EL (cell line): ENCODE data around the gene USP17L17.
"Not testable (repeated sequence)": the region's sequence is repeated elsewhere in the genome, so short reads cannot be mapped to it uniquely, and the experiment has no call there.

Source experiments
- DNase-seq: peaks from one replicate; pipeline ENCODE4 v3.0.0-alpha.2; 2016

The USP17L17 gene, protein sequence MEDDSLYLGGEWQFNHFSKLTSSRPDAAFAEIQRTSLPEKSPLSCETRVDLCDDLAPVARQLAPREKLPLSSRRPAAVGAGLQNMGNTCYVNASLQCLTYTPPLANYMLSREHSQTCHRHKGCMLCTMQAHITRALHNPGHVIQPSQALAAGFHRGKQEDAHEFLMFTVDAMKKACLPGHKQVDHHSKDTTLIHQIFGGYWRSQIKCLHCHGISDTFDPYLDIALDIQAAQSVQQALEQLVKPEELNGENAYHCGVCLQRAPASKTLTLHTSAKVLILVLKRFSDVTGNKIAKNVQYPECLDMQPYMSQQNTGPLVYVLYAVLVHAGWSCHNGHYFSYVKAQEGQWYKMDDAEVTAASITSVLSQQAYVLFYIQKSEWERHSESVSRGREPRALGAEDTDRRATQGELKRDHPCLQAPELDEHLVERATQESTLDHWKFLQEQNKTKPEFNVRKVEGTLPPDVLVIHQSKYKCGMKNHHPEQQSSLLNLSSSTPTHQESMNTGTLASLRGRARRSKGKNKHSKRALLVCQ

DNA sequence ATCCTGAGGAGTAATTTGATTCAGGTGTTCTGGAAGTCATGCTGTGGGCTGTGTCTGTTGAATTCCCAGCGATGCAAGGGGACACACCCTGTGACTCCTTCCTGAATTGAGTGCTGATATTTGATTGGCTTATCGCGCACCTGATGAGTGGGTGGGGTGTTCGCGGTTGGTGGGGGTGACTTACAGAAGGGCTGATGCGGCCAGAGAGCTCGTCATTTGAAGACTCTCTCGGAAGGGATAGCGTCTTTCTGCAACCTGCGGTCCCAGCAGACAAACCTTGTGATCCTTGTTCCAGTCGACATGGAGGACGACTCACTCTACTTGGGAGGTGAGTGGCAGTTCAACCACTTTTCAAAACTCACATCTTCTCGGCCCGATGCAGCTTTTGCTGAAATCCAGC lies at the start of gene USP17L17:
USP17L17 (plus strand) TSS at position 301 of the 400 bp plus-strand sequence; CDS start at position 301, 0 bp downstream.
- DNase-seq: not testable (repeated sequence)

DNA sequence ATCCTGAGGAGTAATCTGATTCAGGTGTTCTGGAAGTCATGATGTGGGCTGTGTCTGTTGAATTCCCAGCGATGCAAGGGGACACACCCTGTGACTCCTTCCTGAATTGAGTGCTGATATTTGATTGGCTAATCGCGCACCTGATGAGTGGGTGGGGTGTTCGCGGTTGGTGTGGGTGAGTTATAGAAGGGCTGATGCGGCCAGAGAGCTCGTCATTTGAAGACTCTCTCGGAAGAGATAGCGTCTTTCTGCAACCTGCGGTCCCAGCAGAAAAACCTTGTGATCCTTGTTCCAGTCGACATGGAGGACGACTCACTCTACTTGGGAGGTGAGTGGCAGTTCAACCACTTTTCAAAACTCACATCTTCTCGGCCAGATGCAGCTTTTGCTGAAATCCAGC lies 33.3 kb upstream of the USP17L17 start, which contains the start of gene USP17L10:
USP17L10 (plus strand) TSS at position 301 of the 400 bp plus-strand sequence; CDS start at position 301, 0 bp downstream.
- not testable (repeated sequence) for DNase-seq

DNA sequence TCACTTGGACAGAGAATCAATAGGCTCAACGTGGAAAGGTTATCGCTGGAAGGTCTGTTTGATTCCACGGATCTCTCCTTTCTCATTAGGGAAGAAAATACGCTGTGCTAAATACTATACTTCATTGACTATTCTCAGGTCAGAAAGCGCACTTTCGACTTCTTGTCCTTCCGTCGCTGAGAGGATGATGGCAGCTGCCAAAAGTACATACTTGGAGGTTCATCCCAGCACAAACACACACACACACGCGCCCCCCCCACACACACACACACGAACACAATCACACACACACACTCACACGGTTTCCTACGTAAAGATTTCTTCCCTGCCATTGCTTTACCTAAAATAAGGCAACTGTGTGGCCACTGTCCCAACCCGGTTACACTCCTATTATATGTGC lies 29.0 kb upstream of the USP17L17 start:
- DNase-seq: not testable (repeated sequence)

DNA sequence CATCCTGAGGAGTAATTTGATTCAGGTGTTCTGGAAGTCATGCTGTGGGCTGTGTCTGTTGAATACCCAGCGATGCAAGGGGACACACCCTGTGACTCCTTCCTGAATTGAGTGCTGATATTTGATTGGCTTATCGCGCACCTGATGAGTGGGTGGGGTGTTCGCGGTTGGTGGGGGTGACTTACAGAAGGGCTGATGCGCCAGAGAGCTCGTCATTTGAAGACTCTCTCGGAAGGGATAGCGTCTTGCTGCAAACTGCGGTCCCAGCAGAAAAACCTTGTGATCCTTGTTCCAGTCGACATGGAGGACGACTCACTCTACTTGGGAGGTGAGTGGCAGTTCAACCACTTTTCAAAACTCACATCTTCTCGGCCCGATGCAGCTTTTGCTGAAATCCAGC lies 28.6 kb upstream of the USP17L17 start, which contains the start of gene USP17L11:
USP17L11 (plus strand) TSS at position 301 of the 400 bp plus-strand sequence; CDS start at position 301, 0 bp downstream.
- not testable (repeated sequence) for DNase-seq

DNA sequence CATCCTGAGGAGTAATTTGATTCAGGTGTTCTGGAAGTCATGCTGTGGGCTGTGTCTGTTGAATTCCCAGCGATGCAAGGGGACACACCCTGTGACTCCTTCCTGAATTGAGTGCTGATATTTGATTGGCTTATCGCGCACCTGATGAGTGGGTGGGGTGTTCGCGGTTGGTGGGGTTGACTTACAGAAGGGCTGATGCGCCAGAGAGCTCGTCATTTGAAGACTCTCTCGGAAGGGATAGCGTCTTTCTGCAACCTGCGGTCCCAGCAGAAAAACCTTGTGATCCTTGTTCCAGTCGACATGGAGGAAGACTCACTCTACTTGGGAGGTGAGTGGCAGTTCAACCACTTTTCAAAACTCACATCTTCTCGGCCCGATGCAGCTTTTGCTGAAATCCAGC lies 23.8 kb upstream of the USP17L17 start, which contains the start of gene USP17L12:
USP17L12 (plus strand) TSS at position 301 of the 400 bp plus-strand sequence; CDS start at position 301, 0 bp downstream.
- DNase-seq: not testable (repeated sequence)

DNA sequence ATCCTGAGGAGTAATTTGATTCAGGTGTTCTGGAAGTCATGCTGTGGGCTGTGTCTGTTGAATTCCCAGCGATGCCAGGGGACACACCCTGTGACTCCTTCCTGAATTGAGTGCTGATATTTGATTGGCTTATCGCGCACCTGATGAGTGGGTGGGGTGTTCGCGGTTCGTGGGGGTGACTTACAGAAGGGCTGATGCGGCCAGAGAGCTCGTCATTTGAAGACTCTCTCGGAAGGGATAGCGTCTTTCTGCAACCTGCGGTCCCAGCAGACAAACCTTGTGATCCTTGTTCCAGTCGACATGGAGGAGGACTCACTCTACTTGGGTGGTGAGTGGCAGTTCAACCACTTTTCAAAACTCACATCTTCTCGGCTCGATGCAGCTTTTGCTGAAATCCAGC lies 19.1 kb upstream of the USP17L17 start, which contains the start of gene USP17L13:
USP17L13 (plus strand) TSS at position 301 of the 400 bp plus-strand sequence; CDS start at position 301, 0 bp downstream.
- not testable (repeated sequence) for DNase-seq

DNA sequence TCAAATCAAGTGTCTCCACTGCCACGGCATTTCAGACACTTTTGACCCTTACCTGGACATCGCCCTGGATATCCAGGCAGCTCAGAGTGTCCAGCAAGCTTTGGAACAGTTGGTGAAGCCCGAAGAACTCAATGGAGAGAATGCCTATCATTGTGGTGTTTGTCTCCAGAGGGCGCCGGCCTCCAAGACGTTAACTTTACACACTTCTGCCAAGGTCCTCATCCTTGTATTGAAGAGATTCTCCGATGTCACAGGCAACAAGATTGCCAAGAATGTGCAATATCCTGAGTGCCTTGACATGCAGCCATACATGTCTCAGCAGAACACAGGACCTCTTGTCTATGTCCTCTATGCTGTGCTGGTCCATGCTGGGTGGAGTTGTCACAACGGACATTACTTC lies 13.4 kb upstream of the USP17L17 start:
- not testable (repeated sequence) for DNase-seq

DNA sequence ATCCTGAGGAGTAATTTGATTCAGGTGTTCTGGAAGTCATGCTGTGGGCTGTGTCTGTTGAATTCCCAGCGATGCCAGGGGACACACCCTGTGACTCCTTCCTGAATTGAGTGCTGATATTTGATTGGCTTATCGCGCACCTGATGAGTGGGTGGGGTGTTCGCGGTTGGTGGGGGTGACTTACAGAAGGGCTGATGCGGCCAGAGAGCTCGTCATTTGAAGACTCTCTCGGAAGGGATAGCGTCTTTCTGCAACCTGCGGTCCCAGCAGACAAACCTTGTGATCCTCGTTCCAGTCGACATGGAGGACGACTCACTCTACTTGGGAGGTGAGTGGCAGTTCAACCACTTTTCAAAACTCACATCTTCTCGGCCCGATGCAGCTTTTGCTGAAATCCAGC lies 9.6 kb upstream of the USP17L17 start, which contains the start of gene USP17L15:
USP17L15 (plus strand) TSS at position 301 of the 400 bp plus-strand sequence; CDS start at position 301, 0 bp downstream.
- DNase-seq: not testable (repeated sequence)

DNA sequence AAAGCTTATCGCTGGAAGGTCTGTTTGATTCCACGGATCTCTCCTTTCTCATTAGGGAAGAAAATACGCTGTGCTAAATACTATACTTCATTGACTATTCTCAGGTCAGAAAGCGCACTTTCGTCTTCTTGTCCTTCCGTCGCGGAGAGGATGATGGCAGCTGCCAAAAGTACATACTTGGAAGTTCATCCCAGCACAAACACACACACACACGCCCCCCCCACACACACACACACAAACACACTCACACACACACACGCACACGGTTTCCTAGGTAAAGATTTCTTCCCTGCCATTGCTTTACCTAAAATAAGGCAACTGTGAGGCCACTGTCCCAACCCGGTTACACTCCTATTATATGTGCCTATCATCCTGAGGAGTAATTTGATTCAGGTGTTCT lies 5.2 kb upstream of the USP17L17 start:
- not testable (repeated sequence) for DNase-seq

DNA sequence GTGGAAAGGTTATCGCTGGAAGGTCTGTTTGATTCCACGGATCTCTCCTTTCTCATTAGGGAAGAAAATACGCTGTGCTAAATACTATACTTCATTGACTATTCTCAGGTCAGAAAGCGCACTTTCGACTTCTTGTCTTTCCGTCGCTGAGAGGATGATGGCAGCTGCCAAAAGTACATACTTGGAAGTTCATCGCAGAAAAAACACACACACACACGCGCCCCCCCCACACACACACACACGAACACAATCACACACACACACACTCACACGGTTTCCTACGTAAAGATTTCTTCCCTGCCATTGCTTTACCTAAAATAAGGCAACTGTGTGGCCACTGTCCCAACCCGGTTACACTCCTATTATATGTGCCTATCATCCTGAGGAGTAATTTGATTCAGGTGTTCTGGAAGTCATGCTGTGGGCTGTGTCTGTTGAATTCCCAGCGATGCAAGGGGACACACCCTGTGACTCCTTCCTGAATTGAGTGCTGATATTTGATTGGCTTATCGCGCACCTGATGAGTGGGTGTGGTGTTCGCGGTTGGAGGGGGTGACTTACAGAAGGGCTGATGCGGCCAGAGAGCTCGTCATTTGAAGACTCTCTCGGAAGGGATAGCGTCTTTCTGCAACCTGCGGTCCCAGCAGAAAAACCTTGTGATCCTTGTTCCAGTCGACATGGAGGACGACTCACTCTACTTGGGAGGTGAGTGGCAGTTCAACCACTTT lies 4.4 kb downstream of the USP17L17 start, which contains the start of gene USP17L18:
USP17L18 (plus strand) TSS at position 678 of the 728 bp plus-strand sequence; CDS start at position 678, 0 bp downstream.
- not testable (repeated sequence) for DNase-seq

DNA sequence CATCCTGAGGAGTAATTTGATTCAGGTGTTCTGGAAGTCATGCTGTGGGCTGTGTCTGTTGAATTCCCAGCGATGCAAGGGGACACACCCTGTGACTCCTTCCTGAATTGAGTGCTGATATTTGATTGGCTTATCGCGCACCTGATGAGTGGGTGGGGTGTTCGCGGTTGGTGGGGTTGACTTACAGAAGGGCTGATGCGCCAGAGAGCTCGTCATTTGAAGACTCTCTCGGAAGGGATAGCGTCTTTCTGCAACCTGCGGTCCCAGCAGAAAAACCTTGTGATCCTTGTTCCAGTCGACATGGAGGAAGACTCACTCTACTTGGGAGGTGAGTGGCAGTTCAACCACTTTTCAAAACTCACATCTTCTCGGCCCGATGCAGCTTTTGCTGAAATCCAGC lies 9.4 kb downstream of the USP17L17 start, which contains the start of gene USP17L19:
USP17L19 (plus strand) TSS at position 301 of the 400 bp plus-strand sequence; CDS start at position 301, 0 bp downstream.
- DNase-seq: not testable (repeated sequence)

DNA sequence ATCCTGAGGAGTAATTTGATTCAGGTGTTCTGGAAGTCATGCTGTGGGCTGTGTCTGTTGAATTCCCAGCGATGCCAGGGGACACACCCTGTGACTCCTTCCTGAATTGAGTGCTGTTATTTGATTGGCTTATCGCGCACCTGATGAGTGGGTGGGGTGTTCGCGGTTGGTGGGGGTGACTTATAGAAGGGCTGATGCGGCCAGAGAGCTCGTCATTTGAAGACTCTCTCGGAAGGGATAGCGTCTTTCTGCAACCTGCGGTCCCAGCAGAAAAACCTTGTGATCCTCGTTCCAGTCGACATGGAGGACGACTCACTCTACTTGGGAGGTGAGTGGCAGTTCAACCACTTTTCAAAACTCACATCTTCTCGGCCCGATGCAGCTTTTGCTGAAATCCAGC lies 14.1 kb downstream of the USP17L17 start, which contains the start of gene USP17L20:
USP17L20 (plus strand) TSS at position 301 of the 400 bp plus-strand sequence; CDS start at position 301, 0 bp downstream.
- DNase-seq: not testable (repeated sequence)

DNA sequence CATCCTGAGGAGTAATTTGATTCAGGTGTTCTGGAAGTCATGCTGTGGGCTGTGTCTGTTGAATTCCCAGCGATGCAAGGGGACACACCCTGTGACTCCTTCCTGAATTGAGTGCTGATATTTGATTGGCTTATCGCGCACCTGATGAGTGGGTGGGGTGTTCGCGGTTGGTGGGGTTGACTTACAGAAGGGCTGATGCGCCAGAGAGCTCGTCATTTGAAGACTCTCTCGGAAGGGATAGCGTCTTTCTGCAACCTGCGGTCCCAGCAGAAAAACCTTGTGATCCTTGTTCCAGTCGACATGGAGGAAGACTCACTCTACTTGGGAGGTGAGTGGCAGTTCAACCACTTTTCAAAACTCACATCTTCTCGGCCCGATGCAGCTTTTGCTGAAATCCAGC lies 18.9 kb downstream of the USP17L17 start, which contains the start of gene USP17L21:
USP17L21 (plus strand) TSS at position 301 of the 400 bp plus-strand sequence; CDS start at position 301, 0 bp downstream.
- DNase-seq: not testable (repeated sequence)

DNA sequence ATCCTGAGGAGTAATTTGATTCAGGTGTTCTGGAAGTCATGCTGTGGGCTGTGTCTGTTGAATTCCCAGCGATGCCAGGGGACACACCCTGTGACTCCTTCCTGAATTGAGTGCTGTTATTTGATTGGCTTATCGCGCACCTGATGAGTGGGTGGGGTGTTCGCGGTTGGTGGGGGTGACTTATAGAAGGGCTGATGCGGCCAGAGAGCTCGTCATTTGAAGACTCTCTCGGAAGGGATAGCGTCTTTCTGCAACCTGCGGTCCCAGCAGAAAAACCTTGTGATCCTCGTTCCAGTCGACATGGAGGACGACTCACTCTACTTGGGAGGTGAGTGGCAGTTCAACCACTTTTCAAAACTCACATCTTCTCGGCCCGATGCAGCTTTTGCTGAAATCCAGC lies 23.6 kb downstream of the USP17L17 start, which contains the start of gene USP17L22:
USP17L22 (plus strand) TSS at position 301 of the 400 bp plus-strand sequence; CDS start at position 301, 0 bp downstream.
- not testable (repeated sequence) for DNase-seq

DNA sequence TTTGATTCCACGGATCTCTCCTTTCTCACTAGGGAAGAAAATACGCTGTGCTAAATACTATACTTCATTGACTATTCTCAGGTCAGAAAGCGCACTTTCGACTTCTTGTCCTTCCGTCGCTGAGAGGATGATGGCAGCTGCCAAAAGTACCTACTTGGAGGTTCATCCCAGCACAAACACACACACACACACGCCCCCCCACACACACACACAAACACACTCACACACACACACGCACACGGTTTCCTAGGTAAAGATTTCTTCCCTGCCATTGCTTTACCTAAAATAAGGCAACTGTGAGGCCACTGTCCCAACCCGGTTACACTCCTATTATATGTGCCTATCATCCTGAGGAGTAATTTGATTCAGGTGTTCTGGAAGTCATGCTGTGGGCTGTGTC lies 28.0 kb downstream of the USP17L17 start:
- not testable (repeated sequence) for DNase-seq
